Measurements from ENCODE around the gene ADPGK.
"Not testable (repeated sequence)": the region's sequence is repeated elsewhere in the genome, so short reads cannot be mapped to it uniquely, and the experiment has no call there.

The ADPGK gene

GRCh38 chr15:72737723-72738122, 45.8 kb downstream of the ADPGK start:
- no peak for DNase-seq

GRCh38 chr15:72737061-72737460, 46.5 kb downstream of the ADPGK start:
- DNase-seq, result no peak

- DNase-seq, result no peak
Measured at GRCh38 chr15:72735111-72735510, 48.4 kb downstream of the ADPGK start.

- no peak for DNase-seq
Measured at GRCh38 chr15:72733941-72734738, 49.4 kb downstream of the ADPGK start.

GRCh38 chr15:72732516-72732915, 51.0 kb downstream of the ADPGK start:
- DNase-seq, result no peak

- DNase-seq, result no peak
Measured at GRCh38 chr15:72732086-72732485, 51.5 kb downstream of the ADPGK start.

- DNase-seq, result no peak
Measured at GRCh38 chr15:72728821-72729220, 54.7 kb downstream of the ADPGK start.

- DNase-seq, result not testable (repeated sequence)
Measured at GRCh38 chr15:72728249-72728648, 55.3 kb downstream of the ADPGK start.

GRCh38 chr15:72727154-72727553, 56.4 kb downstream of the ADPGK start:
- DNase-seq, result no peak

GRCh38 chr15:72725851-72726250, 57.7 kb downstream of the ADPGK start:
- DNase-seq, result not testable (repeated sequence)

GRCh38 chr15:72725446-72725845, 58.1 kb downstream of the ADPGK start:
- no peak for DNase-seq

GRCh38 chr15:72724028-72724427, 59.5 kb downstream of the ADPGK start:
- DNase-seq, result no peak

- no peak for DNase-seq
Measured at GRCh38 chr15:72722071-72722696, 61.4 kb downstream of the ADPGK start.

GRCh38 chr15:72708551-72709303, 74.8 kb downstream of the ADPGK start:
- DNase-seq, result not testable (repeated sequence)

- DNase-seq, result no peak
Measured at GRCh38 chr15:72706266-72706665, 77.3 kb downstream of the ADPGK start.

Measured in activated gamma-delta T cell (primary cell).